Measurements from ENCODE around the gene RTRAF.

DNA sequence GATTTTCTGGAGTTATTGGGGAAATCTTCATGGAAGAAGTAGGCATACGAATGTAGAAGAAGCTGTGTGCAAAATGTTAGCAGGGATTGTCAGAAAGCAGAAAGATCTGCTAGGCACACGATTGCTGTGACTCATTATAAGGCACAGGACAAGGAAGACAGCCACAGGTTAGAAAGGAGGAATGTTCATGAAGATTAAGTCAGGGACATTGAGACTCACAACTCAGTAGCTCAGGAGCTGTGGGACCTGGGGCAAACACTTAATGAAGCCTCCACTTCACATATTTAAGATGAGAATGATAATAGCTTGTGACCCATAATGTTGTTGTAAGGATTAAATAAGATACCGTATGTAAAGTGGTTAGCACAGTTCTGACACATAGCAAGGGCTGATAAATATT, 26.6 kb upstream of the RTRAF start:
- no peak for TF ChIP-seq EZH2phosphoT487 (IDR thresholded peaks at IDR 0.05; ENCODE audit: low read depth)
- TF ChIP-seq, protein P1, sequence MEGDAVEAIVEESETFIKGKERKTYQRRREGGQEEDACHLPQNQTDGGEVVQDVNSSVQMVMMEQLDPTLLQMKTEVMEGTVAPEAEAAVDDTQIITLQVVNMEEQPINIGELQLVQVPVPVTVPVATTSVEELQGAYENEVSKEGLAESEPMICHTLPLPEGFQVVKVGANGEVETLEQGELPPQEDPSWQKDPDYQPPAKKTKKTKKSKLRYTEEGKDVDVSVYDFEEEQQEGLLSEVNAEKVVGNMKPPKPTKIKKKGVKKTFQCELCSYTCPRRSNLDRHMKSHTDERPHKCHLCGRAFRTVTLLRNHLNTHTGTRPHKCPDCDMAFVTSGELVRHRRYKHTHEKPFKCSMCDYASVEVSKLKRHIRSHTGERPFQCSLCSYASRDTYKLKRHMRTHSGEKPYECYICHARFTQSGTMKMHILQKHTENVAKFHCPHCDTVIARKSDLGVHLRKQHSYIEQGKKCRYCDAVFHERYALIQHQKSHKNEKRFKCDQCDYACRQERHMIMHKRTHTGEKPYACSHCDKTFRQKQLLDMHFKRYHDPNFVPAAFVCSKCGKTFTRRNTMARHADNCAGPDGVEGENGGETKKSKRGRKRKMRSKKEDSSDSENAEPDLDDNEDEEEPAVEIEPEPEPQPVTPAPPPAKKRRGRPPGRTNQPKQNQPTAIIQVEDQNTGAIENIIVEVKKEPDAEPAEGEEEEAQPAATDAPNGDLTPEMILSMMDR (IDR thresholded peaks at IDR 0.05; ENCODE audit: low read depth, low read length): no peak

Data from OCI-LY3 (cell line).